Muscle of back (tissue), 11 donors: ENCODE results near the gene CACNA2D2. TPM values are rescaled to one million over a fixed set of nuclear protein-coding genes. Genes with fewer than 3 reads are reported as not detected.

Experiments
- DNase-seq, 3 donors: peaks; one replicate each; pipeline versions ENCODE4 v3.0.0 to v3.0.0-alpha.2; 2013
- polyA plus RNA-seq, 10 donors: library from polyadenylated mRNA; unstranded; fragments of 120-200 nt; gene quantifications; one replicate each; pipeline ENCODE4 v1.2.1, GENCODE V29; 2013; ENCODE audit not compliant: insufficient read length in 10 of 10

The CACNA2D2 gene
- polyA plus RNA-seq, 10 donors, result 3.6 to 11.0 (median 5.7) TPM

GRCh38 chr3:50464569-50464968, 38.9 kb downstream of the CACNA2D2 start:
- DNase-seq, result no peak

- no peak for DNase-seq
Measured at GRCh38 chr3:50459785-50460184, 43.6 kb downstream of the CACNA2D2 start.

GRCh38 chr3:50457988-50458387, 45.4 kb downstream of the CACNA2D2 start:
- no peak for DNase-seq

GRCh38 chr3:50455161-50456018, 48.0 kb downstream of the CACNA2D2 start:
- no peak for DNase-seq

- DNase-seq, result peak in 1 of 3 donors; percentile 9
Measured at GRCh38 chr3:50454481-50455070, 48.9 kb downstream of the CACNA2D2 start.

- no peak for DNase-seq
Measured at GRCh38 chr3:50453907-50454306, 49.5 kb downstream of the CACNA2D2 start.

GRCh38 chr3:50450209-50450921, 53.1 kb downstream of the CACNA2D2 start:
- peak in 2 of 3 donors; percentile 16 to 66 for DNase-seq

- DNase-seq, result no peak
Measured at GRCh38 chr3:50448752-50449539, 54.5 kb downstream of the CACNA2D2 start.

GRCh38 chr3:50447290-50447840, 56.1 kb downstream of the CACNA2D2 start:
- DNase-seq, result no peak

GRCh38 chr3:50445919-50446318, 57.5 kb downstream of the CACNA2D2 start:
- DNase-seq, result no peak

GRCh38 chr3:50444782-50445181, 58.7 kb downstream of the CACNA2D2 start:
- DNase-seq, result no peak

GRCh38 chr3:50444213-50444612, 59.2 kb downstream of the CACNA2D2 start:
- no peak for DNase-seq

- DNase-seq, result peak; percentile 54 to 77 (median 58)
Measured at GRCh38 chr3:50442945-50443579, 60.4 kb downstream of the CACNA2D2 start.

GRCh38 chr3:50441424-50442217, 61.8 kb downstream of the CACNA2D2 start:
- no peak for DNase-seq

GRCh38 chr3:50436114-50436674, 67.2 kb downstream of the CACNA2D2 start:
- peak in 2 of 3 donors; percentile 46 to 57 for DNase-seq

- no peak for DNase-seq
Measured at GRCh38 chr3:50435371-50436113, 67.9 kb downstream of the CACNA2D2 start.

- no peak for DNase-seq
Measured at GRCh38 chr3:50433954-50434353, 69.5 kb downstream of the CACNA2D2 start.

- DNase-seq, result peak in 1 of 3 donors; percentile 45
Measured at GRCh38 chr3:50430950-50431435, 72.4 kb downstream of the CACNA2D2 start.

GRCh38 chr3:50430191-50430590, 73.2 kb downstream of the CACNA2D2 start:
- no peak for DNase-seq
